Suppressor macrophage treated with lipopolysaccharide for 1 hour (primary cell): ENCODE results near the gene DNAL1.
"Not testable (repeated sequence)": the region's sequence is repeated elsewhere in the genome, so short reads cannot be mapped to it uniquely, and the experiment has no call there.

Source experiments
- DNase-seq, 3 donors: peaks; one replicate each; pipeline ENCODE4 v3.0.0-alpha.2; 2020 to 2022

DNAL1 gene

DNA sequence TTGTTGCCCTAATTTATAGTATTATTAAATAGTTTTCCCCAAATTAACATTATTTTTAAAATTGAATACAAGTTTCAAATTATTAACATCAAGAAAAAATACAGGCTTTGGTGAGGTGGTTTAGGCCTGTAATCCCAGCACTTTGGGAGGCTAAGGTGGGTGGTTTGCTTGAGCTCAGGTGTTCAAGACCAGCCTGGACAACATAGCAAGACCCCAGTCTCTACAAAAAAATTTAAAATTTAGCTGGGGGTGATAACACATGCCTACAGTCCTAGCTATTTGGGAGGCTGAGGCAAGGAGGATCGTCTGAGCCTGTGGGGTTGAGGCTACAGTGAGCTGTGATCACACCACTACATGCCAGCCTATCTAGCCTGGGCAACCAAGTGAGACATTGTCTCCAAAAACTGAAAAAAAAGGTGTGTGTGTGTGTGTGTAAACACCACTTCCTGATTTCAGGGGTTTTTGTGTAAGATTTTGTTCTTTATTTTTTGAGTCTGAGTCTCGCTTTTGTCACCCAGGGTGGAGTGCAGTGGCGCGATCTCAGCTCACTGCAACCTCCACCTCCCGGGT lies 3.9 kb upstream of the DNAL1 start:
- DNase-seq: no peak

DNA sequence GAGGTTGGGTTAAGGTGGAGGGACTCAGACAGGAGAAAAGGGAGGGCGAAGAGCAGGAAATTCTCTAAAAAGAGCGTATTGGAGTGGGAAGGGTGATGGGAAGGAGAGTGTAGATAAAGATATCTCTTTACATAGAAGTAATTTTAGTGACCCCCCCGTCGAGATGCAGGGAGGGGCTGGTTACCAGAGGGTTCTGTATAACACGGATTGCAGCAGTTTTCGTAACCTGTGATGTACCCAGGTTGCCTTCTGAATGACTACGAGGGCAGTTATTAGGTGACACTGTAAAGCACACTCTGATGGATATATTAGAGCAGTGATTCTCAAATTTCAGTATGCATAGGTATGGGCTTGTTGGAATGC lies 443 bp downstream of the DNAL1 start:
- no peak for DNase-seq

DNA sequence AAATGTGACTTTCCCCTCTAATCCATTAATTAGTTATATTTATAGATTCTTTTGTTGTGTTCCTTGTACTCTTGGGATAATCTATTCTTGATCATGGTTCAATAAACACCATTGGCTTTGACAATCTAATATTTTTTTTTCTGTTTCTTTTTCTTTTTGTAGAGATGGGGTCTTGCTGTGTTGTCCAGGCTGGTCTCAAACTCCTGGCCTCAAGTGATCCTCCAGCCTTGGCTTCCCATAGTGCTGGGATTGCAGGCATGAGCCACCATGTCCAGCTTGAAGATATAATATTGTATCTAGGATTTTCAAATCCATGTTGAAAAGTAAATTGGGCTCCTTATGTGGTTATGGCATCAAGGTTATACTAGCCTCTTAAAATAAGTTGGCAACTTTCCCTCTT lies 6.2 kb downstream of the DNAL1 start:
- DNase-seq: no peak

DNA sequence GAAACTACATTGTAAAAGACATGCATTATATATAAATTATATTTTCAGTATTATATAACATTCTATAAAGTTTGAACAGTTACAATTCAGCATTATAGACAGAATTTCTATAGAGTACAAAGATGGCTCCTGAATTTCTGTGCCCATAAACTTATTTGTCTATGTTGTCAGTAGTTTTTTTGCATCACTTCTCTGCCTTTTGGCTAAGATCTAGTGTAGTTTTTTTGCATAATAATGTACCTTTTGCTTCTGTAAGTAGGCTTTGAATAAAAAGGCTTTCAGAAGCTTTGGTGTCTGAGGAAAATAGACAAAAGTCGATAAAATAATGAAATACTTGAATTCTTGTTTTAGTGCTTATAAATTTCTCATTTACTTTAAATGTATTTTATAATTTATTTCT lies 11.1 kb downstream of the DNAL1 start:
- DNase-seq: no peak

DNA sequence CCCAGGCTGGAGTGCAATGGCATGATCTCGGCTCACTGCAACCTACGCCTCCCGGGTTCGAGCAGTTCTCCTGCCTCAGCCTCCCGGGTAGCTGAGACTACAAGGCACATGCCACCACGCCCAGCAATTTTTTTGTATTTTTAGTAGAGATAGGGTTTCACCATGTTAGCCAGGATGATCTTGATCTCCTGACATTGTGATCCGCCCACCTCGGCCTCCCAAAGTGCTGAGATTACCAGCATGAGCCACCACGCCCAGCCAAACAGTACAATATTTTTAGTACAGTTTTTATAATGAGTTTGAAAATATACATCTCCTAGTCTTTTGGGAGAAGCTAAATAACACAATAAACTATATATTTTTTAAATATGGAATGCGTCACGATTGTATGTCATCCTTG lies 14.4 kb downstream of the DNAL1 start:
- not testable (repeated sequence) for DNase-seq

DNA sequence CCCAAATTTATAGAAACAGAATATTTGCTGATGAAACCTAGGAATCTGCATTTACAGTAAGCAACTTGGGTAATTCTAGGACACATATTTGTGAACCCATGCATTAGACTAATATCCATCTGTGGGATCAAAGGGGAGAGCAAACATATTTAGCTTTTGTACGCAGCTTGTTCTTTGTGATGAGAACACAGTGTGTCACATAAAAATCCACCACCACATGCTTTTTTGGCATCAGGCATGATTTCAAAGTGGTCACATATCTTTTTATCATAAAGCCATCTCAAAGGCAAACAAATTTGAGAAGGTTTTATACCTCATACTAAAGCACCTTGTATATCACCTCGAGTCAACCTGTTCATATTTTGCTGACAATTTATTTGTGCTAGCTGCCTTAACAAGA lies 15.7 kb downstream of the DNAL1 start:
- DNase-seq: no peak

DNA sequence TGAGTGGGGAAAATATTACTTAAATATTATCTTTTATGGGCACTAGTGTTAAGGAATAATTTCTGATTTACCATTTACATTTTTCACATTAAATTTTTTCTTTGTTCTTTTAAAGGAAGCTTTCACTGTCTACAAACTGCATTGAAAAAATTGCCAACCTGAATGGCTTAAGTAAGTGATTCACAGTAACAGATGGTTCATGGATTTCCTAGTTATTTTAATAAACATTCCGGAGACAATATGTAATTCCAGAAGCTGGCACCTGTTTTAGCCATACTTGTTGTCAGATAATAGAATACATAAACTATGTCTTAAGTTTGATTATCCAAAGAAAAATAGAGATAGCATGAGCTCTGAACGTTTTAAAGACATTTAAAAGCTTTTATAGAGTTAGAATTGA lies 17.1 kb downstream of the DNAL1 start:
- no peak for DNase-seq

DNA sequence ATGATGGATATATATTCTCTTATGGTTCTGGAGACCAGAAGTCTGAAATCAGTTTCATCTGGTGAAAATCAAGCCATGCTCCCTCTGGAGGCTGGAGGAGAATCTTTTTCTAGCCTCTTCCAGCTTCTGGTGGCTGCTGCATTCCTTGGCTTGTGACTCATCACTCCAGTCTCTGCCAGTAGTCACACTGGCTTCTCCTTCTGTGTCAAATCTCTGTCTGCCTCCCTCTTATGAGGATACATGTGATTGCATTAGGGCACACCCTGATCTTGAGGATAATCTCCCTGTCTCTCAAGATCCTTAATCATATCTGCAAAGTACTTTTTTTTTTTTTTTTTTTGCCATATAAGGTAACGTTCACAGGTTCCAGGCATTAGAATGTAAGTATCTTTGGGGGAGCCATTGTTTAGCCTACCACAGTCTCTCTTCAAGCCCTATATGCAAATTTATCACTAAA lies 17.7 kb downstream of the DNAL1 start:
- DNase-seq: peak; percentile 58 to 68 (median 67)

DNA sequence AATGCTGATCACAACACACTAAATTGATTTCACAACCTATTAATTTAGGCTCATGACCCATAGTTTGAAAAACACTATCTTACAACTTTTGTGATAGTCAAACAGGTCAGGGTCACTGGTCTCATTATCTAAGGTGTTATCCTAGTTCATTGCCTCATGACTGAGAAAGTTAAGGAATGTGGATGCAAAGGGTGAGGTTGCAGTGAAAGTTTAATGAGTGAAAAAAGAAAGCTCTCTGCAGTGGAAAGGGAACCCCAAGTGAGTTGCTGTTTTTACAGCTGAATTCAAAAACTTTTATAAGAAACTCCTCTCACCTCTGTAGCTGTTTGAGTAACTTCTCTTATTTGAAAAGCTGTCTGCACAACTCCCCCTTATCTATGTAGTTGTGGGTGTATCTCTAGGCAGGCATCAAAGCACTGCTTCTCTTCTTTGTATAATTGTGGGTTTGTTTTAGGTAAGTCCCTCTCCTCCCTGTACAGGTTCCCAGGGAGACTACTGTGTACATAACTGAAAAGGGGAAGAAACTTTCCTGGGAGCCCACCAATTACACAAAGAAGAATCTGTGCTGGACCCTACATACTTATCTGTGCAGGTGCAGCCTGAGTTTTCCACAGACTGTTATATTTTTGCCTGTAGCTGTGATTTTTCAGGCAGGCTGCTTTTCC lies 18.9 kb downstream of the DNAL1 start:
- DNase-seq: no peak

DNA sequence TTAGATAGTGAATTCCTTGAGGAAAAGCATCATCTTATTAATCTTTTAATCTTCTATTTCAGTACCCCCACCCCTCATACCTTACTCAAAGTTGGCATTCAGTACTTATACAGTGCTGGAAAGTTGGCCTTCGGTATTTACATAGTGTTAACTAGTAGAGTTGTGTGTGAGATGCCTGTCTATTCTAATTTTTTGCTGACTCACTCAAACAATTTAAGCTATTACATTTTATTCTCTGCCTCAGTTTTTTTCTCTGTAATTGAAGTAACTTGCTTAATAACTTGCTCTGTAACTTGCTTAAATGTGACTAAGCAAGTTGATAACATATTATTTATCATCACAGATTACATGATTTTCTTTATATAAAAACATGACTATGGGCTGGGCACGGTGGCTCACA lies 20.3 kb downstream of the DNAL1 start:
- no peak for DNase-seq

DNA sequence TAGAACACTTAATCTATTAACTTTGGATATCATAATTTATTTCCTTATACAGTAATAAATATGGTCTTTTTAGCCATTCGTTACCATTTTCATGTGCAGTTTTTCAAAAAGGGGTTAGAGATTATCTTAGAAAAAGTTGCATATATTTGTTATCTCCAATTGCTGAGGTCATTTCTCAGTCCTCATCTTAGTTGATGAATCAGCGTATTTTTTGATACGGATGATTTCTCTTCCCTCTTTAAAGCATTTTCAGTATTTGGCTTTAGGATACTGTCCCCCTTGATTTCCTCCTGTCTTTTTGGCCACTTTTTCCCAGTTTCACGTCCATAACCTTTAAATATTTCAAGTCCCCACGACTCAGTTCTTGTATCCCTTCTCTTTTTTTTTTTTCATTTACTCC lies 21.8 kb downstream of the DNAL1 start:
- DNase-seq: no peak

DNA sequence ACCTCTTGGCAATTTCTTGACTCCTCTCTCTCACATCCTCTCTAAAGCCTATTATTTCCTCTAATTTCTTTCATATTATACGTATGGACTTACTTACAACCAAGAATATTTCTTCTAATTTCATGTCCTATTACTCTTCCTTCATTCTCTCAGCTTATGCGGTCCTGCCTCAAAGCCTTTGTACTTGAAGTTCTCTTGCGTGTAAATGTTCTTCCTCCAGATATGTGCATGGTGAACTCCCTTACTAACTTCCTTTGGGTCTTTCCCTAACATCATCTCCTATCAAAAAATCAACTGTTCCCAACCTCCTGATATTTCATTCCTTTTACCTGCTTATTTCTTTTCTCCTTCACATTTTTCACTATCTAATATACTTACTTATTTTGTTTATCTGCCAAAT lies 23.1 kb downstream of the DNAL1 start:
- no peak for DNase-seq

DNA sequence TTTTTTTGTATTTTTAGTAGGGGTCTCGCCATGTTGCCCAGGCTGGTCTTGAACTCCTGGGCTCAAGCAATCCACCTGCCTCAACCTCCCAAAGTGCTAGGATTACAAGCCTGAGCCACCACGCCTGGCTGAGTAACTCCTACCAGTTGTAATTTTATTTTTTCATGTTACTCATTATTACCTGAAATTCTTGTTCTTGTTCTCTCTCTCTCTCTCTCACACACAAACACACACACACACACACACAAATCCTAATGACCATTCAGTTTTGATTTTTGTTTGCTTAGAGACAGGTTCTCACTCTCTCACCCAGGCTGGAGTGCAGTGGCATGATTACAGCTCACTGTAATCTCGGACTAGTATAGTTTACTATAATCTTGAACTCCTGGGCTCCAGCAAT lies 30.2 kb downstream of the DNAL1 start:
- DNase-seq: no peak

DNA sequence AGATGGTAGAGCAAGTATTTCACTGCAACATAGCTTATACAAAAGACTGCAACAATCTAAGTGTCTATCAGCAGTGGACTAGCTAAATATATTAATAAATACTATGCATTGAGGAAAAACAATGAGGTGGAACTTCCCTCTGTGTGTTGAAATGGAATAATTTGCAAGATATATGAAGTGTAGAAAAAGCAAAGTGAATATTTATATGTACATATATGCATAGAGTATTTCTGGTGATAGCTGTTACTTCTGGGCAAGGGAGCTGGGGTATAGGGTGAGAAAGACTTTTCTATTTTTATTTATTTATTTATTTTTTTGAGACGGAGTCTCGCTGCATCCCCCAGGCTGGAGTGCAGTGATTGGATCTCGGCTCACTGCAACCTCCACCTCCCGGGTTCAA lies 33.9 kb downstream of the DNAL1 start:
- DNase-seq: no peak

DNA sequence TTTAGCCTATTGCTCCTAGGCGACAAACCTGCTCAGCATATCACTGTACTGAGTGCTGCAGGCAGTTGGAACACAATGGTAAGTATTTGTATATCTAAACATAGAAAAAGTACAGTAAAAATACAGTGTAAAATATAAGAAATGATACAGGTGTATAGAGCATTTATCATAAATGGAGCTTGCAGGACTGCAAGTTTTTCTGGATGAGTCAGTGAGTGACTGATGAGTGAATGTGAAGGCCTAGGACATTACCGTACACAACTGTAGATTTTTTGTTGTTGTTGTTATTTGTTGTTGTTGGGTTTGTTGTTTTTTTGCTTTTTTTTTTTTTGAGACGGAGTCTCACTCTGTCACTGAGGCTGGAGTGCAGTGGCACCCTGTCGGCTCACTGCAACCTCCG lies 36.0 kb downstream of the DNAL1 start:
- no peak for DNase-seq

DNA sequence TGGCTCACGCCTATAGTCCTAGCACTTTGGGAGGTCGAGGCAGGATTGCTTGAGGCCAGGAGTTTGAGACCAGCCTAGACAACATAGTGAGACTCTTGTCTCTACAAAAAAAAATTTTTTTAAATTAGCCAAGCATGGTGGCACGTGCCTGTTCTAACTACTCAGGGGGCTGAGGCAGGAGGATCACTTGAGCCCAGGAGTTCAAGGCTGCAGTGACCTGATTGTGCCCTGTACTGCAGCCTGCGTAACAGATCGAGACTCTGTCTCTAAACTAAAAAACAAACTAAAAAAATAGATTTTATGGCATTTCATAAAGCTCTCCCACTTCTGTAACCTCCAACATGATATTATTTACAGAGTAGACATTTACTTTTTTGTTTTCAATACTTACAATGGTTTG lies 39.8 kb downstream of the DNAL1 start:
- no peak for DNase-seq

DNA sequence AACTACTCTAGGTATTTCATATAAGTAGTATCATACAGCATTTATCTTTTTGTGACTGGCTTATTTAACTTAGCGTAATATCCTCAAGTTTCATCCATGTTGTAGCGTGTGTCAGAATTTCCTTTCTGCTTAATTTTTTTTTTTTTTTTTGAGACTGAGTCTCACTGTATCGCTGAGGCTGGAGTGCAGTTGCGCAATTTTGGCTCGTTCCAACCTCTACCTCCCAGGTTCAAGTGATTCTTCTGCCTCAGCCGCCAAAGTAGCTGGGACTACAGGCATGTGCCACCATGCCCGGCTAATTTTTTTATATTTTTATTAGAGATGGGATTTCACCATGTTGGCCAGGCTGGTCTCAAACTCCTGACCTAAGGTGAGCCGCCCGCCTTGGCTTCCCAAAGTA lies 40.5 kb downstream of the DNAL1 start:
- no peak for DNase-seq

DNA sequence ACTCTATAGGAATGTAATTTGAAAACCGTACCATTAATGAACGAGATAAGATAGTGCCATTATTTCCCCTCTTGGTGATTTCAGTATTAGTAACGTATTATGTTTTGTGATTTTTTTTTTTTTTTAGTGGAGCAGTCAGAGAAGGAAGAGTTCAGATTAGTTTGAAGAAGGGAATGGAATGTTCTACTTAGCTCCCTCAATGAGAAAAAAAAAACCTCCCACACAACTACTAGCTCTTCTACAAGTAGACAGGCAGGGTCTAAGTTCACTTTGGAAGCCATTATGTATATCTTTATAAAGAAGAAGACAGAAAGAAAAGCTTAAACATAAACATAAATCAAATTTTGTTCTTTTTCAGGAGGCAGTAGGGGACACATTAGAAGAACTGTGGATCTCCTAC lies 42.1 kb downstream of the DNAL1 start:
- no peak for DNase-seq

DNA sequence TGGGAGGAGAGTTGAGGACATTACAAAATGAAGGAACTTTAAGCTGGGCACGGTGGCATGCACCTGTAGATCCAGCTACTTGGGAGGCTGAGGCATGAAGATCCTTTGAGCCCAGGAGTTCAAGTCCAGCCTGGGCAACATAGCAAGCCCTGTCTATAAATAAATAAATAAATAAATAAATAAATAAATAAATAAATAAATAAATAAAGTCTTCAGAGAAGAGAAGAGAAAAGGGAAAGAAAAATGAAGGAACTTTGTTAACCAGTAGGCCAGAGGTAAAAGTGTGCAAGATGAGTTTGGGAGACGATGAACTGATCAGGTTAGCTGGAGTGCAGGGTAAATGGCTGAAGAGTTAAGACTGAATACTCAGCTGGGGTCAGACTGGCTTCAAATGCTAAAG lies 49.3 kb downstream of the DNAL1 start:
- DNase-seq: no peak

DNA sequence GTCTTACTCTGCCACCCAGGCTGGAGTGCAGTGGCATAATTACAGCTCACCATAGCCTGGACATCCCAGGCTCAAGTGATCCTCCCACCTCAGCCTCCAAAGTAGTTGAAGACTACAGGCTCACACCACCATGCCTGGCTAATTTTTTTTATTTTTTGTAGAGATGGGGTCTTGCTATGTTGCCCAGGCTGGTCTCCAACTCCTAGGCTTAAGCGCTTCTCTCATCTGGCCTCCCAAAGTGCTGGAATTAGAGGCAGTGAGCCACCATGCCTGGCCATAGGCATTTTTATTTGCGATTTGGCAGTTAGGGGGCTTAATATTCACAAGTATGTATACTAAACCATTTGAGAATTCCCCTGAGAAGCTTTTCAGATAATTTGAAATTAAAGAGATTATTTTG lies 50.3 kb downstream of the DNAL1 start:
- no peak for DNase-seq

DNA sequence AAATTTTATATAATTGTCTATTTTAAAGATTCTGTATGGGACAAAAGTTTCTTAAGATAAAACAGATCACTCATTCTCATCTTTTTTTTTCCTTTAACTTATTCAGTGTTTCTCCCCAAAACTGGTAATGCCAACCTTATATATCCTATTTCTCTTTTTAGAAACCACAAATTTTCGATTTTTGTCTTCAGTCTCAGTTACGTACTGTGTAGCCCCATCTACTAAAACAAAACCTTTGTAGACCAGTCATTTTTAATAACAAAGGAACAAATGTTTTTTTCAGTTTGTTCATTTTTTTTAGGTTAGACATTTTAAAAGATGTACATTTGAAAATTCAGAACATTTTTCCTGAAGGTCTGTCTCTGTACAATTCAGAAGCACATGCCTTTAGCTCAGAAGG lies 51.2 kb downstream of the DNAL1 start:
- DNase-seq: peak in 1 of 3 donors; percentile 50

DNA sequence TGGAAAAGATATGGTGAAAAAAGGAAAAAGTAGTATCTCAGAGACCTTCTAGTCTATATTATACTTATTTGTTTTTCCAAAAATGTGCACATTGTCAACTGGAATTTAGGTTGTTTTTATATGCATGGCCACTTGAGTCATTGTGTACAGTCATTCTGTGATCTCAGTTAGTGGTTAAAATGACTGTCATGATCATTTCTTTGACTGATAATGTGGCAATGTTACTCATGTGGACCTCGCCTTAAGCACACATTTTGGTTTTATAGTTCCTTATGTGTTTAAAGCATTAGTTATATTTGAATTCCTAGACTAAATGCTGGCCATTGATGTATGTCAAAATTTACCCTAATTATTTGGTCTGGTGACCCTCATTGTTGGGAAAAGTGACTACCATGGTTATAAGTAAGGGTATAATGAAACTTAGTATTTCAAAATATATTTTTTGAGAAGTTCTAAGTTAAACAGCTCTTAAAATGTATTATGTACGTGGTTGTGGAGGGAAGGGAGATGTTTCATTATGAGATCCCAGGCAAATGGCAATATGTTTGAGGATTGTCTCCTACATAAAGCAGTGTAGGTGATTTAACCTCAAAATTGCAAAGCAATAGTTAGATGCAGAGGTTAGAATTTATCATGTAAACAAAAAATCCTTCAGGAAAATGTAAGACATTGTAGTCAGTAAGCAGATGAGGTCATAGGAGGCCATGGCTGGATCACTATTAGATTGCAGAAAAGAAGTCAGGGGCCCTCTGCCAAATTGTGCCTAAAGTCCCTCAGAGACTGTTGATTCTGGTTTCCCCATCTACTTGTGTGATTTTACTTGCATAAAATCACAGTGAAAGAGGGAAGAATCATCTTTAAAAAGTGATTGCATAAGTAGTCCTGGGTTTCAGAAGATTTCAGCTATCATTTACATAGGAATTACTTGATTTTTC lies 51.9 kb downstream of the DNAL1 start:
- peak; percentile 54 to 85 (median 80) for DNase-seq

DNA sequence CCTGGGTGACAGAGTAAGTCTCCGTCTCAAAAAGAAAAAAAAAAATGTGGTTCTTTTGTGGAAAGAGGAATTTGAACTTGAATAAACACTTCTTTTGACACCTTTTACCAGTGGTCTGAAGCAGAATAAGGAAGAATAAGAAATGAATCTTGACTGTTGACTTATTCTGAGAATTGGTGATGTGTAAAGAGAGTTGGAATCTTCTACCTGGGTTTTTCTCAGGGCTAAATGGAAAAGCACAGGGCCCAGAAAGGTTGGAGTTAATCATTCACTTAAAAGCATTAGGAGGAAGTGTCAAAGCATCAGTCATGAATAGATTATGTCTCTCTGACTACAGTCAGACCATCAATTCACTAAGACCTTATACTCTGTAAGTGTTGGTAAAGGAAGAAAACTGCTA lies 55.5 kb downstream of the DNAL1 start:
- no peak for DNase-seq

DNA sequence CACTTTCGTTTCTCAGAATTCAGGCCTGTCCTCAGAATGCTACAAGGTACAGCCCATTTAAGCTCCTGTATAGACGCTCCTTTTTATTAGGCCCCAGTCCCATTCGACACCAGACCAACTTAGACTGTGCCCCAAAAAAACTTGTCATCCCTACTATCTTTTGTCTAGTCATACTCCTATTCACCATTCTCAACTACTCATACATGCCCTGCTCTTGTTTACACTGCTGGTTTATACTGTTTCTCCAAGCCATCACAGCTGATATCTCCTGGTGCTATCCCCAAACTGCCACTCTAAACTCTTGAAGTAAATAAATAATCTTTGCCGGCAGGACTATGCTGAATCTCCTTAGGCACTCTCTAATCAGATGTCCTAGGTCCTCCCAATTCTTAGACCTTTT lies 63.3 kb downstream of the DNAL1 start:
- DNase-seq: not testable (repeated sequence)
